GM21447 (cell line): ENCODE data around the gene DOHH.
"Not testable (repeated sequence)": the region's sequence is repeated elsewhere in the genome, so short reads cannot be mapped to it uniquely, and the experiment has no call there.

Source experiments
- ATAC-seq: cut with Tn5 transposase; IDR thresholded peaks from one replicate; pipeline ENCODE4 v1.9.1; 2021; ENCODE audit not compliant: unreplicated experiment

The DOHH gene

DNA sequence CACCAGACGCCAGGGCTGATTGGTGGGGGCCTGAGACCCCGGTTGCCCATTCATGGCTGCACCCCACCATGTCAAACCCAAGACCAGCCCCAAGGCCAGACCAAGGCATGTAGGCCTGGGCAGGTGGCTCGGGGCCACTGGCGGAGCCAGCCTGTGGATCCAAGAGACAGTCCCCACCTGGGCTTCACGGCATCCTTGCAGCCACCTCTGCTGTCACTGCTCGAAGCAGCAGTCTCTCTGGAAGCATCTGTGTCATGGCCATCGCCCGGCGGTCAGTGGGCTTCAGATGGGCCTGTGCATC, 34.7 kb upstream of the DOHH start:
- no peak for ATAC-seq

DNA sequence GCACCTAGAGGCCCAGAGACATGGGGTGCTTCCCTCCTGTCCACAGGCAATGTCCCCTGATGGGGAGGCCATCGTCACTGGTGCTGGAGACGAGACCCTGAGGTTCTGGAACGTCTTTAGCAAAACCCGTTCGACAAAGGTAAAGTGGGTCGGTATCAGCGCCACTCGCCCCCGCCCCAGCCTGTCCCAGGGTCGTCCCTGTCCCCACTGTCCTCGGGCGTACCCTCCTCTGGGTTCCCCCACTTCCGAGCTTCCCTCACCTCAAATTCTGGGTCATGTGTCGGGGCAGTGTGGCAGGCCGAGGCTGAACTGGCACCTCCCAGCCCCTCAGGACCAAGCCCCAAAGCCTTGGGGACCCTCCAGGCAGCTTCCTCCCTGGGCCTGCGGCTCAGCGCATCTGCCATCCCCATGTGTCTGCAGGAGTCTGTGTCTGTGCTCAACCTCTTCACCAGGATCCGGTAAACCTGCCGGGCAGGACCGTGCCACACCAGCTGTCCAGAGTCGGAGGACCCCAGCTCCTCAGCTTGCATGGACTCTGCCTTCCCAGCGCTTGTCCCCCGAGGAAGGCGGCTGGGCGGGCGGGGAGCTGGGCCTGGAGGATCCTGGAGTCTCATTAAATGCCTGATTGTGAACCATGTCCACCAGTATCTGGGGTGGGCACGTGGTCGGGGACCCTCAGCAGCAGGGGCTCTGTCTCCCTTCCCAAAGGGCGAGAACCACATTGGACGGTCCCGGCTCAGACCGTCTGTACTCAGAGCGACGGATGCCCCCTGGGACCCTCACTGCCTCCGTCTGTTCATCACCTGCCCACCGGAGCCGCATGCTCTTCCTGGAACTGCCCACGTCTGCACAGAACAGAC, 34.1 kb upstream of the DOHH start:
- ATAC-seq: no peak

DNA sequence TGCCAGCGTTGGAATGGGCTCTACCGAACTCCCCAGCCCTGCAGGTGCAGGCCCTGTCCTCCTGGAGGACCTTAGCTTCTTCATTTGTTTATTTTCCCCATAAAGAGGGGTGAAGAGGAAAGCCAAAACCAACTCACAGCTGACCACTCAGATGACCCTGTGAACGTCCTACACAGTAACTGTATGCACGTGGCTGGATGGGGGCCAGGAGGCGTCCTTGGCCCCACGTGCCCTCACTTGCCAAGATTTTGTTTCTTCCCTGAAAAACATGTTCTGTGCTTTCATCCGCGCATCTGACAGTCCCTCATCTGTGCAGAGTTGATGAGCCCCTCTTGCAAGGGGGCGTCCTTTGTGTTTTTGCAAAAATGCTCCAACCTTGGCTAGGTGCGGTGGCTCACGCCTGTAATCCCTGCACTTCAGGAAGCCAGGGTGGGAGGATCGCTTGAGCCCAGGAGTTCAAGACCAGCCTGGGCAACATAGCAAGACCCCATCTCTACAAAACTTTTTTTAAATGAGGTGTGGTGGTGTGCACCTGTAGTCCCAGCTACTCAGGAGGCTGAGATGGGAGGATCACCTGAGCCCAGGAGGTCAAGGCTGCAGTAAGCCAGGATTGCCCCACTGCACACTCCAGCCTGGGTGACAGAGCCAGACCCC, 33.2 kb upstream of the DOHH start:
- ATAC-seq: no peak

DNA sequence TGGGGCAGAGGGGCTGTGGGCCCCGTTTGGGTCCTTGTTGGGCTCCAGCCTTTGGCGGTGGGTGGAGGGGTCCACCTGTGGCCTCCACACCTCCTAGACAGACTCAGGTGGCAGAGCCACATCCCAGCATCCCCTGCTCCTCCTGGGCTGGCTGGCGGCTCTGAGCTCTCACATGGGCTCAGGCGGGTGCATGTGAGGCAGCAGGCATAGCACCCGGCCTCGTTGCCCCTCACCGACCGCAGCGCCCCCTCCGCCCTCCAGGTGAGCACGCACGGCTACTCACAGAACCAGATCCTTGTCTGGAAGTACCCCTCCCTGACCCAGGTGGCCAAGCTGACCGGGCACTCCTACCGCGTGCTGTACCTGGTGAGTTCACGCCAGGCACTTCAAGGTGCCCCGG, 32.6 kb upstream of the DOHH start:
- no peak for ATAC-seq

DNA sequence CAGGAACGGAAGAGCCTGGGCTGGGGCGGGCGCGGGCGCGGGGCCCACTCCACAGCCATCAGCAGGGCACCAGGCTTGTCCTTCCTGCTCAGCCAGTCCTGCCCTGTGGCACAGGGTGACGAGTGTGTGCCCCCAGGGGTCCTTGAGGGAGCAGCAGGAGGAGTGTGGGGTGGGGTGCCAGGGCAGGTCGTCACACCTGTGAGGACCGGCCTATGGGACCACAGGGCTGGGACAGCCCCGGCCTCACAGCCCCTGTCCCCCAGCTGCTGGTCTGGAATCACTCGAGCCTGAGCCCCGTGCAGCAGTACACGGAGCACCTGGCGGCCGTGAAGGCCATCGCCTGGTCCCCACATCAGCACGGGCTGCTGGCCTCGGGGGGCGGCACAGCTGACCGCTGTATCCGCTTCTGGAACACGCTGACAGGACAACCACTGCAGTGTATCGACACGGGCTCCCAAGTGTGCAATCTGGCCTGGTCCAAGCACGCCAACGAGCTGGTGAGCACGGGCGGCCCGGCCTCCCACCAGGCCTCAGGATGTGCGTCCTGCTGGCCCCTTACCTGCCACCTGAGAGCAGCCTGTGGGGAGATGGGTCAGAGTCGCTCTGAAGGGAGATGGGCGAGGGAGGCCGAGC, 31.8 kb upstream of the DOHH start:
- ATAC-seq: no peak

DNA sequence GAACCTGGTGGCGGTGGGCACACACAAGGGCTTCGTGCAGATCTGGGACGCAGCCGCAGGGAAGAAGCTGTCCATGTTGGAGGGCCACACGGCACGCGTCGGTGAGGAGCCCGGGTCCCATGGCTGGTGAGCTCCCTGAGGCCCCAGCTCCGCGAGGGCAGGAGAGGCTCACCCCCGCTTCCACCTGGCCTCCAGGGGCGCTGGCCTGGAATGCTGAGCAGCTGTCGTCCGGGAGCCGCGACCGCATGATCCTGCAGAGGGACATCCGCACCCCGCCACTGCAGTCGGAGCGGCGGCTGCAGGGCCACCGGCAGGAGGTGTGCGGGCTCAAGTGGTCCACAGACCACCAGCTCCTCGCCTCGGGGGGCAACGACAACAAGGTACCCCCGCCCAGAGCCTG, 31.2 kb upstream of the DOHH start:
- ATAC-seq: no peak

DNA sequence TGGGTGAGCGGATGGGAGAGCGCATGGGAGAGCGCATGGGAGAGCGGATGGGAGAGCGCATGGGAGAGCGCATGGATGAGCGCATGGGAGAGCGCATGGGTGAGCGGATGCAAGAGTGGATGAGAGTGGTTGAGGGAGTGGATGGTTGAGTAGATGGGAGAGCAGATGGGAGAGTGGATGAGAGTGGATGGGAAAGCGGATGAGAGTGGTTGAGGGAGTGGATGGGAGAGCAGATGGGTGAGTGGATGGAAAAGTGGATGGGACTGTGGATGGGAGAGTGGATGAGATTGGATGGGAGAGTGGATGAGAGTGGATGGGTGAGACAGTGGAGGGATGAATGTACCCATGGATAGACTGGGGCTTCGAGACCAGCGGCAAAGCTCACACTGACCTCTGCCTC, 29.9 kb upstream of the DOHH start:
- no peak for ATAC-seq

DNA sequence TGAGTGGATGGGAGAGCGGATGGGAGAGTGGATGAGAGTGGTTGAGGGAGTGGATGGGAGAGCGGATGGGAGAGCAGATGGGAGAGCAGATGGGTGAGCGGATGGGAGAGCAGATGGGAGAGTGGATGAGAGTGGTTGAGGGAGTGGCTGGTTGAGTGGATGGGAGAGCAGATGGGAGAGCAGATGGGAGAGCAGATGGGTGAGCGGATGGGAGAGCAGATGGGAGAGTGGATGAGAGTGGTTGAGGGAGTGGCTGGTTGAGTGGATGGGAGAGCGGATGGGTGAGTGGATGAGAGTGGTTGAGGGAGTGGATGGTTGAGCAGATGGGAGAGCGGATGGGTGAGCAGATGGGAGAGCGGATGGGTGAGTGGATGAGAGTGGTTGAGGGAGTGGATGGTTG, 28.8 kb upstream of the DOHH start:
- not testable (repeated sequence) for ATAC-seq

DNA sequence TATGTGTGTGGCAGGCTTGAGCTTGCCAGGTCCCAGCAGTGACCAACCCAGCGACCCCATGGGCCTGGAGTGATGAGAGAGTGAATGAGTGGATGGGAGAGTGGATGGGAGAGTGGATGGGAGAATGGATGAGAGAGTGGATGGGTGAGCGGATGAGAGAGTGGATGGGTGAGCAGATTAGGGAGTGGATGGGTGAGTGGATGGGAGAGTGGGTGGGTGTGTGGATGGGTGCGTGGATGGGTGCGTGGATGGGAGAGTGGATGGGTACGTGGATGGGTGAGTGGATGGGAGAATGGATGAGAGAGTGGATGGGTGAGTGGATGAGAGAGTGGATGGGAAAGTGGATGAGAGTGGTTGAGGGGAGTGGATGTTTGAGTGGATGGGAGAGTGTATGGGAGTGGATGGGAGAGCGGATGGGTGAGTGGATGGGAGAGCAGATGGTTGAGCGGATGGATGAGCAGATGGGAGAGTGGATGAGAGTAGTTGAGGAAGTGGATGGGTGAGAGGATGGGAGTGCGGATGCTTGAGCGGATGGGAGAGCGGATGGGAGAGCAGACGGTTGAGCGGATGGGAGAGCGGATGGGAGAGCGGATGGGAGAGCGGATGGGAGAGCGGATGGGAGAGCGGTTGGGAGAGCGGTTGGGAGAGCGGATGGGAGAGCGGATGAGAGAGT, 28.2 kb upstream of the DOHH start:
- no peak for ATAC-seq

DNA sequence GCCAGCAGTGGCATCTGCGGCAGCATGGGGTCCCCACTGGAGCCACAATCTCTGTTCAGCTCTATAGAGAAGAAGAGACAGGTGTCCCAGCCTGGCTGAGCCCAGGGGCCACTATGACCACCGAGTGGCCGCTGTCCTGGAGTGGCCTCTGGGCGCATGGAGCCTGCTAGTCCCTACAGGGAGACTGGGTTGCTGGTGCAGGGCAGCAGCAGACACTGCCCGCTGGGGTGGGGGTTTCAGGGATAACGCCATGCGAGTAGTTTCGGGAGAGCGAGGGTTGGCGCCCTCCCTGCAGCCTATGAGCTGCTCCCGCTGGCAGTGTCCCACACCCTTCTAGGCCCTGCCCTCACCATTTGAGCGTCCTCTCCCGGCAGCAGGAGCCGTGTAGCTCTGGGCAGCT, 27.6 kb upstream of the DOHH start:
- ATAC-seq: no peak

DNA sequence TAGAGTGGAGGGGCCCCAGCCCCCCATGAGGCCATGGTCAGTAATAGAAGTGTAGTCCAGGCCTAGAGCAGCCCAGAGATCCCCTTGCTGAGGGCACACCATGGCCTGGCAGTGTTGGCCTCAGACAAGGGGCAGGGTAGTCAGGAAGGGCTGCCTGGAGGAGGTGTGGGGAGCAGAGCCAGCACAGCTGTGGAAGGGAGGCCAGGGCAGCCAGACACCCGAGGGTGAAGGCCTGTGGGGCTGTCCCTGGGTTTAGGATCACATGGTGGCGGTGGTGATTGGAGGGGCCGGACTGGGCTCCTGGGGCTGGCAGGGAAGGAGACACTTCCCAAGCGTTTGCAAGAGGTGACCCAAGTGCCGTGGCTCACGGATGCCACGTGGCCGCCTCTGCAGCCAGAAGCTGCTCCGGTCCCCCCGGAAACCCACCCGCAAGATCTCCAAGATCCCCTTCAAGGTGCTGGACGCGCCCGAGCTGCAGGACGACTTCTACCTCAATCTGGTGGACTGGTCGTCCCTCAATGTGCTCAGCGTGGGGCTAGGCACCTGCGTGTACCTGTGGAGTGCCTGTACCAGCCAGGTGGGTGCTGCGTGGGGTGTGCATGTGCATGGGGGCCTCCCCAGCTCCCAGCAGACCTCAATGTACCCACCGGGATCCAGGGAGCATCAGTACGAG, 26.9 kb upstream of the DOHH start:
- no peak for ATAC-seq

DNA sequence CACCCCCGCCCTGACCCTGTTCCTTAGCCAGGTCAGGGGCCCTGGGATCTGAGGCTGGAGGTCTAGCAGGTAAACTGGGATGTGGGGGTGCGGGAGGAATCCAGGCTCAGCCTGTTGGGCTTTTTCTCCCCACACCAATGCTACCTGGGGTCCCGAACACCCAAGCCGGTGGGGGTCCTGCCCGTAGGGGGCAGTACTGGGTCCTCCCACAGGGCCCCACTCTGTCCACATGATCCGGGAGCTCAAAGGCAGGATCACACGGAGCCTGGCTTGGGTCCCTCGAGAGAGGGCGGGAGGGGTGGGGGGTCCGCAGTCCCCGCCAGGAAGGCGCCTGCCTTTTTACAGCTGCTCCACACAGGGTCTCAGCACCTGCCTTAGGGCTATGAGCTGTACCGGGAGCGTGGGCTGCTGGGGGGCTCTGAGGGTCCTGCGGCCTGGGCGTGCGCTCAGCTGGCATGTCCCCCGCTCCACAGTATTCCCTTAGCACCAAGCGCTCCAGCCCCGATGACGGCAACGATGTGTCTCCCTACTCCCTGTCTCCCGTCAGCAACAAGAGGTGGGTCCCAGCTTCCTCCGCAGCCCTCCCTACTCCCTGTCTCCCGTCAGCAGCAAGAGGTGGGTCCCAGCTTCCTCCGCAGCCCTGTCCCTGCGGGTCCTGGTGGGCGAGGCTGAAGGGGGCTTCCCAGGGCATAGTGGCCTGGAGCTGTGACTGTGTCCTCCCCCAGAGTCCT, 26.2 kb upstream of the DOHH start:
- ATAC-seq: no peak

DNA sequence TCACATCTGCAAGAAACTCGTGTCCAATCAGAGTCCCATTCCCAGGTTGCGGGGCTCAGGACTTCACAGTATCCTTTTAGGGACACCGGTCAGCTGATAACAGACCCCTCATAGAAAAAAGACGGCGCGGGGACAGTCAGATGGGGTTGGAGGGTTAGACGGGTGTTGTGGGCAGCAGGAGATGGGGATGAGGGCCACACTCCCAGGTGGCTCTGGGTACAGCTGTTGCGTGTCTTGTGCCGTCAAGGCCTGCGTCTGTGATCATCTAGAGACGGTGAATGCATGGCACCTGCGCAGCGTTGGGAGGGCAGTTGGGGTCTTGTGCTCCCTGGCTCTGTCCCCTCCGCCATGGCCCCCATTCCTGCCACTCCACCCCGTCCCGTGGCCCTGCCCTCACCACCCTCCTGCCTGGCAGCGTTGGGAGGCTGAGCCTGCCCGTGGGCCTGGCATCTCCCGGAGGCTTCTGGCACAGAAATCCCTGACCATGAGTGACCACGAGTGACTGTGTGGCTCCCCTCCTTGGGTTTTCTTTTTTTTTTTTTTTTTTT, 24.5 kb upstream of the DOHH start:
- no peak for ATAC-seq

DNA sequence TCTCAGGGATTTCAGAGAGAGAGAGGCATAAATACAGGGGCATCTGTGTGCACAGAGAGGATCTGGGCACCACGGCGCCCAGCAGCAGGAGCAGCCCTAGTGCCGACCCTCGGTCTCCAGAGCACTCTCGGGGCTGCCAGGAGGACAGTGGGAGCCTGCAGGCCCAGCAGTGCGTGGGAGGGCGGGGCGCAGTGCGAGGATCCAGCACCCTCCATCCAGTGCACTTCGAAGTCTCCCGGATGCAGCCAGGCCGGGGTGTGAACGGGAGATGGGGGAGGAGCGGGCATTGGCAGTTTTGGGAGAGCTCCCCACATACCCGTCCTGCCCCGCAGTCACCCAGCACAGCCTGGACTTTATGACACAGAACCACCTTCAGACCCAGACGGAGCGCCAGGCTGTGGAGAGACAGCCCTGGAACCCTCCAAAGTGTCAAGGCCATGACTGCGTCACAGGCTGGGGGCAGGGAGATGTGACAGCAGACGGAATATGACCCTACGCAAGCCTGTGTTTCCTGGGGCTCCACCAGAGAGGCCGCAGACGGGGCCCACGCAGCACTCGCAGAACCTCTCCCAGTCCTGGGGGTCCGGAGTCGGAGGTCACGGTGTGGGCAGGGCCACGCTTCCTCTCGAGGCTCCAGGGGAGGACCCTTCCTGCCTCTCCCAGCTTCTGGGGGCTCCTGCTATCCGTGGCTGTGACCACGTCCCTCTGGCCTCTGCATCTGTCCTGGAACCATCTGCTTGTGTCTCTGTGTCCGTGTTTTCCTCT, 23.8 kb upstream of the DOHH start:
- ATAC-seq: no peak

DNA sequence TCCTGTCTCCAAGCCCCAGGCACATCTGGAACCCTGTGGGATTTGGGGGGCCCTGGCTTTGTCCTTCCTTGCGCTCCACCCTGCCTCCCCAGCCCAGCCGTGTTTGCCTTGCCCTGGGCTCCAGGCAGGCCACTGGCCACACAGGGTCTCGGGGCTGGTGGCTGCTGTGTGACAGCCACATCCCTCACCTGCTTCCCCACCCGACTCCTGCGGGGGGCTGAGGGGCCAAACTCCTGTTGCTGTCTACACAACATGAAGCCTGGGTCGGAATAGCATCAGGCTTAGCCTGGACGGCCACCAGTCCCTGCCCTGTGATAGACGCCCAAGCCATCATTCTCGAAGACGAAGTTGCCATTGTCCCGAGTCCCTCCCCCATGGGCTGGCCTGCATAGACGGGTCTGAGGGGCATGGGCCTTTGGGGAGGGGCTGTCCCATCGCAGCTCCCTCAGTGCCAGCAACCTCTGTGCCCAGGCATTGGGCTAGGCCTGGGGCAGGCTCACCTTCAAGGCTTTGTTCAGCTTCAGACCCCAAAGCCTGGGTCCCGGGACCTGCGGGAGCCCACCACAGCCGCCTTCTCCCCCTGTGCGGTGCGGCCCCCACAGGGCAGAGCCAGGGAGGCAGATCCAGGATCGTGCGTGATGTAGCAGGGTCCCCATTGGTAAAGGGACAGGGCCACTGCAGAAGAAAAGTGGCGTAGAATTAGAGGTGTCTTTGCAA, 23.0 kb upstream of the DOHH start:
- ATAC-seq: no peak

DNA sequence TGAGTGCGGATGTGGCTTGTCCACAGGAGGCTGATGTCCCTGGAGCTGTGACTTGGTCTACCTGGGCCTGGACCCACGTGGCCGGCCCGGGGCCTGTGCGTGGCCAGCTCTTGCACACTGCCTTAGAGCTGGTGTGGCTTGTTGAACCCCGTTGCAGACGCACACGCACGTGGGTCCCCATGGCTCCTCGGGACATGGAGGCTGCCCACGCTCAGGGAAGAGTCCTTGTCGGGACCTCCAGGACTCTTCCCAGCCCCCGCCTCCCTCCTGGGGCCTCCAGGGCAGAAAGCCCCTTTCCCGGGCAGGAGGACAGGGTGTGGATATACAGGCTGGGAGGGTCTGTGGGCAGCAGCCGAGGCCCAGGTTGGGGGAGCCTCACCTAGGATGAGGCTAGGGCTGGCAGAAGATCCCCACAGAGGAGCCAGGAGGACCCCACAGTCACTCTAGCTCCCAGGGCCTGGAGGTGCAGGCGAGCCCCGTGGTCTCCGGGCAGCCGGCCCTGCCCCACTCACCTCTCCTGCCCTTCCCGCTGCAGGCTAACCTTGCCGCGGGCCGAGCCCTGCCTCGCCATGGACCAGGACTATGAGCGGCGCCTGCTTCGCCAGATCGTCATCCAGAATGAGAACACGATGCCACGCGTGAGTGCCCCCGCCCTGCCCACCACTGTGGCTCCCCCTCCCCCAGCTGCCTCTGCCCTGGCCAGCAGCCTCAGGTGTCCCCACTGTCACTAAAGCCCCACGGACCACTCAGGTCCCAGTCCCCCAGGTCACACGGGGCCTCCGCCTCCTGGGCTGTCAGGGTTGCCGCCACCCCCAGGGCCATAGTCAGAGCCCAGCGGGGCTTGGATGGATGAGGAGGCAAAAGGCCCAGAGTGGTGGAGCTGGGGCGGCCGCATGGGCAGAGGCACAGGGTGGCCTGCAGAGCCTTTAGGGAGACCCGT, 22.2 kb upstream of the DOHH start:
- no peak for ATAC-seq

DNA sequence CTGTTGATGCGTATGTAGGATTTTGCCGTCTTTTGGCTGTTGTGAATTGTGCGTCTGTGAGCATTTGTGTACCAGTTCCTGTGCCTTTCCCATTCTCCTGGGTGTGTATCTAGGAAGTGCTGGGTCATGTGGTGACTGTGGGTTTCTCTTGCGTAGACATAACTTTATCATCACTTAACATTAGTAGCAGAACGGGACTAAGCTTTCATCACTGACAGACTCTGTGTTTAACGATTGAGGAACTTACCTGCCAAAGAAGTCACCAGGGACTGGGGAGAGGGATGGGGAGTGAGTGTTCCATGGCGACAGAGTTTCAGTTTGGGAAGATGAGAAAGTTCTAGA, 20.6 kb upstream of the DOHH start:
- ATAC-seq: no peak
